H1 (cell line): Measurements from ENCODE around the gene RSBN1. TPM values are rescaled to one million over a fixed set of nuclear protein-coding genes. Genes with fewer than 3 reads are reported as not detected.

Experiments
- CTCF ChIA-PET: fragments of 300-600 bp; sonication (Branson Sonifier 250); formaldehyde crosslinking; loops from one replicate; lab custom pipeline; 2021; ENCODE audit not compliant: partially characterized antibody; lab: Charles Lee
- POLR2A ChIA-PET: fragments of 300-600 bp; sonication (Branson Sonifier 250); formaldehyde crosslinking; loops from one replicate; lab custom pipeline; 2021; ENCODE audit warnings: inconsistent platforms; ENCODE audit not compliant: partially characterized antibody; lab: Charles Lee
- DNase-seq, 2 experiments: peaks; one replicate each; pipeline versions ENCODE4 v3.0.0 to v3.0.0-alpha.2; 2010 to 2022; ENCODE audit warnings: low spot score in 2 of 2, low read depth in 1 of 2, mixed read lengths in 1 of 2
- FAIRE-seq: peaks from 2 replicates; lab custom pipeline; 2011; peaks lifted over from hg19 to GRCh38; lab: Jason Lieb, UNC
- H2AFZ ChIP-seq: 2 replicates; pipeline ENCODE4 v1.8.1; 2012; ENCODE audit warnings: low read length, inconsistent platforms
- H2AK5ac ChIP-seq: 2 replicates; pipeline ENCODE4 v1.6.1; 2013; ENCODE audit warnings: low read depth, low read length
- H2BK120ac ChIP-seq: replicated peaks from 2 replicates; pipeline ENCODE3; 2013; ENCODE audit warnings: low read depth, low read length, inconsistent platforms
- H2BK12ac ChIP-seq: 2 replicates; pipeline ENCODE4 v1.6.1; 2013; ENCODE audit warnings: low read depth, low read length
- H2BK15ac ChIP-seq: 2 replicates; pipeline ENCODE4 v1.6.1; 2013; ENCODE audit warnings: low read length
- H2BK20ac ChIP-seq: 2 replicates; pipeline ENCODE4 v1.6.1; 2013; ENCODE audit warnings: low read length
- H2BK5ac ChIP-seq: 2 replicates; pipeline ENCODE4 v1.6.1; 2013; ENCODE audit warnings: low read depth, low read length
- H3K14ac ChIP-seq: 2 replicates; pipeline ENCODE4 v1.6.1; 2013; ENCODE audit warnings: inconsistent platforms; ENCODE audit not compliant: insufficient read length
- H3K18ac ChIP-seq: 2 replicates; pipeline ENCODE4 v1.6.1; 2013; ENCODE audit warnings: low read length; ENCODE audit errors: extremely low read depth
- H3K23ac ChIP-seq: 2 replicates; pipeline ENCODE4 v1.6.1; 2013; ENCODE audit warnings: inconsistent platforms; ENCODE audit not compliant: insufficient read length
- H3K23me2 ChIP-seq: 2 replicates; pipeline ENCODE4 v1.6.1; 2013; ENCODE audit warnings: low read depth, low read length
- H3K27ac ChIP-seq: 2 replicates; pipeline ENCODE4 v1.6.1; 2011; ENCODE audit warnings: low read depth, low read length, inconsistent platforms
- H3K27me3 ChIP-seq, 4 experiments: replicated peaks in 1 of 4; 1 replicate in 1 of 4; 2 replicates in 3 of 4; pipeline versions ENCODE4 v1.6.1 to v1.8.1; 2011 to 2013; ENCODE audit warnings: low read length in 3 of 4, mild to moderate bottlenecking in 3 of 4, inconsistent platforms in 2 of 4, mixed read lengths in 2 of 4, moderate library complexity in 1 of 4; ENCODE audit not compliant: control insufficient read depth in 3 of 4, insufficient read depth in 3 of 4; ENCODE audit errors: extremely low read depth in 1 of 4
- H3K36me3 ChIP-seq, 4 experiments: 2 replicates each; pipeline versions ENCODE4 v1.6.1 to v1.8.1; 2011 to 2013; ENCODE audit warnings: mild to moderate bottlenecking in 4 of 4, low read length in 3 of 4, moderate library complexity in 2 of 4, control low read depth in 1 of 4, inconsistent platforms in 1 of 4; ENCODE audit not compliant: insufficient read depth in 4 of 4, control insufficient read depth in 2 of 4
- H3K4ac ChIP-seq: replicated peaks from 2 replicates; pipeline ENCODE3; 2013; ENCODE audit warnings: low read length, low read depth, mixed read lengths, inconsistent platforms; ENCODE audit not compliant: insufficient read length
- H3K4me1 ChIP-seq, 4 experiments: replicated peaks in 1 of 4; 1 replicate in 1 of 4; 2 replicates in 3 of 4; pipeline versions ENCODE4 v1.6.1 to v1.8.1; 2011 to 2013; ENCODE audit warnings: low read length in 3 of 4, inconsistent platforms in 2 of 4, mixed read lengths in 1 of 4; ENCODE audit not compliant: insufficient read depth in 4 of 4, control insufficient read depth in 3 of 4
- H3K4me2 ChIP-seq, 2 experiments: 2 replicates each; pipeline versions ENCODE4 v1.6.1 to v1.8.1; 2011 to 2013; ENCODE audit warnings: low read depth in 2 of 2, low read length in 2 of 2, control low read depth in 1 of 2, inconsistent platforms in 1 of 2, mild to moderate bottlenecking in 1 of 2; ENCODE audit not compliant: insufficient read depth in 1 of 2
- H3K4me3 ChIP-seq, 4 experiments: fragments of 200-600, 300-600 bp in 1 of 4; sonication (generic), shearing (Covaris generic), sonication (Bioruptor Twin) in 1 of 4; 2 replicates each; pipeline versions ENCODE4 v1.5.1 to v1.8.1; 2011 to 2016; ENCODE audit warnings: low read length in 4 of 4, low read depth in 3 of 4, control low read depth in 2 of 4, inconsistent platforms in 2 of 4, mild to moderate bottlenecking in 2 of 4, mixed read lengths in 1 of 4, moderate library complexity in 1 of 4; ENCODE audit not compliant: insufficient read depth in 2 of 4; ENCODE audit errors: extremely low read depth in 1 of 4
- H3K56ac ChIP-seq: replicated peaks from 2 replicates; pipeline ENCODE3; 2013; ENCODE audit warnings: low read depth, mild to moderate bottlenecking, mixed read lengths, low read length, inconsistent platforms; ENCODE audit not compliant: insufficient read length
- H3K79me1 ChIP-seq: 2 replicates; pipeline ENCODE4 v1.6.1; 2013; ENCODE audit warnings: low read depth, low read length, control low read depth
- H3K79me2 ChIP-seq, 2 experiments: 2 replicates each; pipeline versions ENCODE4 v1.6.1 to v1.8.1; 2012 to 2013; ENCODE audit warnings: low read length in 2 of 2, mild to moderate bottlenecking in 2 of 2, inconsistent platforms in 1 of 2; ENCODE audit not compliant: insufficient read depth in 2 of 2, control insufficient read depth in 1 of 2
- H3K9ac ChIP-seq, 4 experiments: replicated peaks in 1 of 4; 1 replicate in 1 of 4; 2 replicates in 3 of 4; pipeline versions ENCODE4 v1.6.1 to v1.8.1; 2011 to 2013; ENCODE audit warnings: low read depth in 3 of 4, low read length in 3 of 4, control low read depth in 2 of 4, mild to moderate bottlenecking in 2 of 4, moderate library complexity in 2 of 4, inconsistent platforms in 1 of 4; ENCODE audit errors: extremely low read depth in 1 of 4
- H3K9me3 ChIP-seq, 2 experiments: 2 replicates each; pipeline versions ENCODE4 v1.6.1 to v1.8.1; 2012 to 2013; ENCODE audit warnings: mild to moderate bottlenecking in 2 of 2, moderate library complexity in 2 of 2, control low read depth in 1 of 2, inconsistent platforms in 1 of 2, low read depth in 1 of 2, low read length in 1 of 2, mixed read lengths in 1 of 2; ENCODE audit not compliant: insufficient read depth in 2 of 2
- H4K20me1 ChIP-seq, 2 experiments: replicated peaks in 1 of 2; 2 replicates each; pipeline versions ENCODE3 to v1.8.1; 2011 to 2013; ENCODE audit warnings: inconsistent platforms in 2 of 2, low read length in 2 of 2, mild to moderate bottlenecking in 1 of 2; ENCODE audit not compliant: insufficient read depth in 2 of 2, control insufficient read depth in 1 of 2
- H4K5ac ChIP-seq: 2 replicates; pipeline ENCODE4 v1.6.1; 2013; ENCODE audit warnings: low read length, low read depth, mixed read lengths, inconsistent platforms; ENCODE audit not compliant: insufficient read length
- H4K8ac ChIP-seq: 2 replicates; pipeline ENCODE4 v1.8.0; 2013; ENCODE audit warnings: mild to moderate bottlenecking, moderate library complexity, low read length, inconsistent platforms; ENCODE audit not compliant: insufficient read depth; ENCODE audit errors: extremely low read depth
- H4K91ac ChIP-seq: replicated peaks from 2 replicates; pipeline ENCODE3; 2013; ENCODE audit warnings: low read length, mixed read lengths, inconsistent platforms; ENCODE audit not compliant: insufficient read length
- ATF3 ChIP-seq: IDR thresholded peaks from 2 replicates; pipeline ENCODE4 v1.6.1; 2011; ENCODE audit warnings: low read depth, mild to moderate bottlenecking, low read length; ENCODE audit not compliant: insufficient read depth
- BRCA1 ChIP-seq: IDR thresholded peaks from 2 replicates; pipeline ENCODE4 v1.6.1; 2012; ENCODE audit warnings: low read depth, low read length, improper control_type of control experiment
- CBX5 ChIP-seq: fragments of 300-800, 300-1000 bp; sonication (generic); IDR thresholded peaks from 2 replicates; pipeline ENCODE4 v1.7.1; 2016; ENCODE audit warnings: antibody characterized with exemption, low read length, low read depth
- FOSL1 ChIP-seq: IDR thresholded peaks from 2 replicates; pipeline ENCODE4 v1.6.1; 2011; ENCODE audit warnings: mild to moderate bottlenecking, low read depth, low read length, moderate library complexity; ENCODE audit not compliant: insufficient read depth
- JUN ChIP-seq: IDR thresholded peaks from 2 replicates; pipeline ENCODE4 v1.6.1; 2011; ENCODE audit warnings: low read depth, mild to moderate bottlenecking, improper control_type of control experiment, low read length
- KDM5A ChIP-seq: fragments of 200-600 bp; IDR thresholded peaks from 2 replicates; pipeline ENCODE4 v1.7.1; 2012; ENCODE audit warnings: mild to moderate bottlenecking, low read length, inconsistent platforms, mixed read lengths
- MAFK ChIP-seq: IDR thresholded peaks from 2 replicates; pipeline ENCODE4 v1.6.1; 2012; ENCODE audit warnings: low read depth, mild to moderate bottlenecking, improper control_type of control experiment, low read length
- PHF8 ChIP-seq: fragments of 200-600 bp; sonication (generic); conservative IDR thresholded peaks from 2 replicates; pipeline ENCODE4 v1.7.1; 2012; ENCODE audit warnings: low read depth, mild to moderate bottlenecking, inconsistent platforms, low read length, moderate library complexity
- RBBP5 ChIP-seq: IDR thresholded peaks from 2 replicates; pipeline ENCODE4 v1.7.1; 2012; ENCODE audit warnings: low read depth, mild to moderate bottlenecking, inconsistent platforms, low read length, moderate library complexity, borderline replicate concordance
- ZNF274 ChIP-seq: IDR thresholded peaks from 2 replicates; pipeline ENCODE4 v1.7.0; 2012; ENCODE audit warnings: low read length, borderline replicate concordance; ENCODE audit errors: extremely low read depth
- WGBS, 2 experiments: shearing (Covaris generic) in 1 of 2; methylation state at CpG; one replicate each; pipeline versions ENCODE4 v1.1.6 to v1.1.7; 2013 to 2015; ENCODE audit warnings: low lambda C conversion rate in 2 of 2, mixed read lengths in 2 of 2, inconsistent platforms in 1 of 2, low coverage in 1 of 2, missing lambda C conversion rate in 1 of 2; ENCODE audit not compliant: insufficient replicate concordance in 2 of 2, insufficient coverage in 1 of 2, insufficient read length in 1 of 2; ENCODE audit errors: extremely low coverage in 1 of 2, missing lambda C conversion rate in 1 of 2; 5-methylcytosine and 5-hydroxymethylcytosine counted together
- polyA plus RNA-seq, 7 experiments: library from polyadenylated mRNA; depleted of rRNA in 3 of 7; stranded (reverse) in 5 of 7; unstranded in 2 of 7; fragments of >200 nt in 5 of 7; fragments of 200-250 nt in 2 of 7; gene quantifications; 1 replicate in 5 of 7; 2 replicates in 1 of 7; 4 replicates in 1 of 7; pipeline versions ENCODE4 v1.2.1 to v1.2.3, GENCODE V29; 2011 to 2013; ENCODE audit warnings: missing spikeins in 2 of 7, mixed read lengths in 2 of 7
- total RNA-seq: library from RNA; stranded (reverse); fragmentation: NEBNext Ultra II Directional; extraction: Animal tissue kit (Norgen Biotek cat#: 25700); gene quantifications from 2 replicates; pipeline ENCODE4 v1.2.1, GENCODE V29; 2021
- TF ChIP-seq, protein P1 (sequence below), 3 experiments: IDR thresholded peaks; 1 replicate in 2 of 3; 2 replicates in 1 of 3; pipeline versions ENCODE4 v1.5.1 to v1.6.1; 2011; ENCODE audit warnings: low read length in 3 of 3, mild to moderate bottlenecking in 3 of 3, inconsistent platforms in 2 of 3, low read depth in 1 of 3, moderate library complexity in 1 of 3; ENCODE audit not compliant: insufficient read depth in 1 of 3; ENCODE audit errors: control extremely low read depth in 1 of 3

Gene RSBN1
- total and polyA plus RNA-seq, 2 of the 8 experiments (the other 6 are each of a cell fraction or from before 2014, with no cell fraction given), result 4.2 to 17.6 TPM

DNA sequence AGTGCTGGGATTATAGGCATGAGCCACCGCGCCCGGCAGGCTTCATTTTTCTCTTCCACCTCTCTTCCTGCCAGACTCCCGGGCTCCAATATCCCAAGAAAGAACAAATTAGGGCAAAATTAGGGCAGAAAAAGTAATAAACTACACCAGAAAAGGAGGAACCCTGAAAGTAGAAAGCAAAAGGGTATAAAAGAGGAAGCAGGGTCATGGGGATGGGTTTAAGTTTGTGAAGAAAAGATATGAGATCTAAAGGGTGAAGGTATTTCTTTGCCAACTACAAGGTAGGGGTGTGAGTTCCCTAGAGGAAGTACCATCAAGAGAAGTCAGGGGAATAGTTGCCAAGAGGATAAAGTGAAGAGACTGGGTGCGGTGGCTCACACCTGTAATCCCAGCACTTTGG lies 49.4 kb upstream of the RSBN1 start:
- 94% methylated on average over 2 of the region's 5 CpGs; no CpG with 5 or more reads in 1 of the 2 experiments for WGBS, 2 experiments
- no peak for TF ChIP-seq MAFK
- no peak for TF ChIP-seq CBX5
- TF ChIP-seq PHF8, result no peak
- no peak for TF ChIP-seq ATF3
- no peak for TF ChIP-seq ZNF274
- TF ChIP-seq RBBP5, result no peak
- no peak for TF ChIP-seq JUN
- TF ChIP-seq FOSL1, result no peak
- no peak for TF ChIP-seq KDM5A
- TF ChIP-seq, protein P1, sequence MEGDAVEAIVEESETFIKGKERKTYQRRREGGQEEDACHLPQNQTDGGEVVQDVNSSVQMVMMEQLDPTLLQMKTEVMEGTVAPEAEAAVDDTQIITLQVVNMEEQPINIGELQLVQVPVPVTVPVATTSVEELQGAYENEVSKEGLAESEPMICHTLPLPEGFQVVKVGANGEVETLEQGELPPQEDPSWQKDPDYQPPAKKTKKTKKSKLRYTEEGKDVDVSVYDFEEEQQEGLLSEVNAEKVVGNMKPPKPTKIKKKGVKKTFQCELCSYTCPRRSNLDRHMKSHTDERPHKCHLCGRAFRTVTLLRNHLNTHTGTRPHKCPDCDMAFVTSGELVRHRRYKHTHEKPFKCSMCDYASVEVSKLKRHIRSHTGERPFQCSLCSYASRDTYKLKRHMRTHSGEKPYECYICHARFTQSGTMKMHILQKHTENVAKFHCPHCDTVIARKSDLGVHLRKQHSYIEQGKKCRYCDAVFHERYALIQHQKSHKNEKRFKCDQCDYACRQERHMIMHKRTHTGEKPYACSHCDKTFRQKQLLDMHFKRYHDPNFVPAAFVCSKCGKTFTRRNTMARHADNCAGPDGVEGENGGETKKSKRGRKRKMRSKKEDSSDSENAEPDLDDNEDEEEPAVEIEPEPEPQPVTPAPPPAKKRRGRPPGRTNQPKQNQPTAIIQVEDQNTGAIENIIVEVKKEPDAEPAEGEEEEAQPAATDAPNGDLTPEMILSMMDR (IDR thresholded peaks at IDR 0.05; ENCODE audit: control extremely low read depth in 1 of 3, insufficient read depth in 1 of 3, low read depth in 1 of 3, low read length in 3 of 3), result no peak
- no peak for TF ChIP-seq BRCA1

More for the DNA sequence above, 49.4 kb upstream of the RSBN1 start:
- no peaks in the 10 kb centered on the region for H3K23me2 ChIP-seq
- H2BK120ac ChIP-seq, result no peak overlapping the region
- DNase-seq (no peak), FAIRE-seq (no peak)
- H3K23ac ChIP-seq, result no peak overlapping the region
- no peak overlapping the region for H3K27ac ChIP-seq
- H3K4ac ChIP-seq, result no peak overlapping the region
- H4K5ac ChIP-seq, result no peak overlapping the region
- no peaks in the 10 kb centered on the region for H3K79me1 ChIP-seq
- H4K91ac ChIP-seq, result no peak overlapping the region
- H3K9ac ChIP-seq, result no peak overlapping the region
- H4K20me1 ChIP-seq, result no peaks in the 10 kb centered on the region
- no peaks in the 10 kb centered on the region for H3K27me3 ChIP-seq
- H3K14ac ChIP-seq, result no peak overlapping the region
- no peak overlapping the region for H3K4me2 ChIP-seq
- no peak overlapping the region for H2BK20ac ChIP-seq
- ChIA-PET POLR2A (no interaction called here), CTCF (interaction anchor here (0.9 to 1.1 kb wide), 2 partner anchors 11 to 26 kb away, joined by 3 read pairs; no protein-coding TSS in a partner anchor)
- no peaks in the 10 kb centered on the region for H3K4me1 ChIP-seq
- H3K36me3 ChIP-seq, result no peaks in the 10 kb centered on the region
- no peak overlapping the region for H3K4me3 ChIP-seq
- no peak overlapping the region for H2BK15ac ChIP-seq
- H2BK12ac ChIP-seq, result no peak overlapping the region
- no peak overlapping the region for H2AFZ ChIP-seq
- no peak overlapping the region for H4K8ac ChIP-seq
- H3K18ac ChIP-seq, result no peak overlapping the region
- no peaks in the 10 kb centered on the region for H3K9me3 ChIP-seq
- H2BK5ac ChIP-seq, result no peak overlapping the region
- no peak overlapping the region for H2AK5ac ChIP-seq
- H3K79me2 ChIP-seq, result no peaks in the 10 kb centered on the region
- no peak overlapping the region for H3K56ac ChIP-seq
